Retinal pigment epithelial cell (primary cell): ENCODE data around the gene HSD17B12.

Experiments used
- DNase-seq: peaks from one replicate; pipeline ENCODE4 v3.0.0-alpha.2; 2010; ENCODE audit warnings: low read depth
- H3K4me3 ChIP-seq: 2 replicates; pipeline ENCODE4 v1.5.1; 2011; ENCODE audit warnings: mild to moderate bottlenecking, low read length, control low read depth, moderate library complexity
- CTCF ChIP-seq: conservative IDR thresholded peaks from 2 replicates; pipeline ENCODE4 v1.5.1; 2011; ENCODE audit warnings: low read depth, low read length, control low read depth, inconsistent platforms

The HSD17B12 gene

DNA sequence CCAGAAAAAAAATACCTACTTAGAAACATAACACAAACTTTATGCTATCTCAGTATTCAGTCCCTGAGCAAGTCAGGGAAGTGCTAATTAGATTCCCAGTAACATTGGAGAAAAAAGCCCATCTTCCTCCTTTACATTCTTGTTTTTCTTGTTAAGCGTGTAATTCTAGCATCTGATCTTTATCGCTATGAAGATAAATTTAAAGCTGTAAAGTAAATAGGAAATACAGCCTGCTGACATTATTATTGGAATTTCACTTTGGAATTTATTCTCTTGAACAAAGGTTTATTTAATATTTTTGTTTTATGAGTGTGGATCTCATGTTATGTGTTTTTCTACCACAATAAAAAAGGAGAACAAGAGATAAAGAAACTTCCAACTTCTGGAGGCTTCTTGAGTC lies 214.0 kb downstream of the HSD17B12 start:
- no peak overlapping the region for H3K4me3 ChIP-seq
- no peak for DNase-seq
- no peak for TF ChIP-seq CTCF

GRCh38 chr11:43895601-43896000 lies 215.1 kb downstream of the HSD17B12 start:
- H3K4me3 ChIP-seq = no peak overlapping the region
- no peak for DNase-seq
- TF ChIP-seq CTCF = no peak

DNA sequence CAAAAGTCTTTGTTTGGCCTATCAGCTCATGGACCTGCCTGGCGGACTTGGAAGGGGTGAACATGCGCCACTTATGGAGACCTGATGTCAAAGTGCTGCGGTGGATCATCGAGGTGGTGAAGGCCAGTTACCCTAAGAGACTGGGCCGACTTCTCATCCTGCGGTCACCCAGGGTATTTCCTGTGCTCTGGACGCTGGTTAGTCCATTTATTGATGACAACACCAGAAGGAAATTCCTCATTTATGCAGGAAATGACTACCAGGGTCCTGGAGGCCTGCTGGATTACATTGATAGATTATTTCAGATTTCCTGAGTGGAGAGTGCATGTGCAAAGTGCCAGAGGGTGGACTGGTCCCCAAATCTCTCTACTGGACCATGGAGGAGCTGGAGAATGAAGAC lies 218.0 kb downstream of the HSD17B12 start:
- no peak for TF ChIP-seq CTCF
- DNase-seq = no peak
- no peak overlapping the region for H3K4me3 ChIP-seq

DNA sequence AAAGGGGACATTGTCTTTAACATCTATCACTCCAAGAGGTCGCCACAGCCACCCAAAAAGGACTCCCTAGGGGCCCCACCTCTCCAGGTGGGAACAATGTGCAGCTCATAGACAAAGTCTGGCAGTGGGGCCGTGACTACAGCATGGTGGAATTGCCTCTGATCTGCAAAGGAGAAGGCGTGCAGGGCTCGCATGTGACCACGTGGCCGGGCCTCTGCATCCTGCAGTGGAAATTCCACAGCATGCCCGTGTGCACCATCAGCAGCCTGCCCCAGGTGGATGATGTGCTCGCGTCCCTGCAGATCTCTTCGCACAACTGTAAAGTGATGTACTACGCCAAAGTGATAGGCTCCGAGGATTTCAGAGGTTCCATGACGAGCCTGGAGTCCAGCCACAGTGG lies 218.6 kb downstream of the HSD17B12 start:
- H3K4me3 ChIP-seq = no peak overlapping the region
- no peak for TF ChIP-seq CTCF
- DNase-seq = no peak

DNA sequence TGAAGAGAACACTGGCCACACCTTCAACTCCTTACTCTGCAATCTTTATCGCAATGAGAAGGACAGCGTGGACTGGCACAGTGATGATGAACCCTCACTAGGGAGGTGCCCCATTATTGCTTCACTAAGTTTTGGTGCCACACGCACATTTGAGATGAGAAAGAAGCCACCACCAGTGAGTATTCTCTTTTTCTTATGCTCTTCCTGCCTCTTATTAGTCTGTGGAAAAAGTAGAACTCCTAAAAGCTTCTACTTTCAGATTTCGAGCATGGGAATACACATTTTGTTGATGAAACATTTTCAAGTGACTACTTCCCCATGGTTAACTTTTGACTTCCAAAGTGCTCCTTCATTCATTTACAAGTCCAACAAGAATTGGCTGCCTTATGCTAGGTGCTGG lies 221.0 kb downstream of the HSD17B12 start:
- no peak overlapping the region for H3K4me3 ChIP-seq
- no peak for DNase-seq
- TF ChIP-seq CTCF = no peak

DNA sequence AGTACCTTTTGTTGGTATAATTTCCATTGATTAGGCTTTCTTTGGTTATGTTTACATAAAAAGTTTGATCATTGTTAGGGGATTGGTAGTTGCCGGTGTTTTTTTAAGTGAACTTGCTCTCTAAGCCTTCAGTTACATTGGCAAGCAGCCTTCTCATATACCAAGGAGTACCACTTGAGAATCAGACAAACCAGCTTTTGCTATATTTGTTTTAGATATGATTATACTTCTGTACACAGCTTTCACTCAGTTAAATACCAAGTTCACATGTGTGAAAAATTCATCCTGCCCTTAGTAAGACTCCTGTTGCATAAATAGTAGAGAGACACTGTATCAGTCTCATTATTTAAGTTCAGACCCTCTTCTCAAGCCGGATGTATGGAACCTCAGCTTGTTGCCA lies 222.5 kb downstream of the HSD17B12 start:
- no peak for DNase-seq
- no peak for TF ChIP-seq CTCF
- H3K4me3 ChIP-seq = no peak overlapping the region

- no peak for DNase-seq
- H3K4me3 ChIP-seq = no peak overlapping the region
- no peak for TF ChIP-seq CTCF
Observed at GRCh38 chr11:43903969-43904368, 223.4 kb downstream of the HSD17B12 start.
